Activated T-cell treated with anti-CD3 and anti-CD28 coated beads for 1 hour (primary cell): Measurements from ENCODE around the gene OSBPL3.
A peak's percentile ranks its signal among the peaks of the same experiment; 100 is the strongest.
"Not testable (repeated sequence)": the region's sequence is repeated elsewhere in the genome, so short reads cannot be mapped to it uniquely, and the experiment has no call there.

Source experiments
- DNase-seq: peaks from one replicate; pipeline ENCODE4 v3.0.0-alpha.2; 2020; ENCODE audit warnings: low read depth

OSBPL3 gene

GRCh38 chr7:24979863-24980533 lies at the start of gene OSBPL3:
Gene OSBPL3 (minus strand): TSS chr7:24980178. CDS start chr7:24892472, 87,706 bp downstream.
- DNase-seq: peak; percentile 95

- no peak for DNase-seq
These were observed 49.1 kb upstream of the OSBPL3 start for GRCh38 chr7:25029075-25029474.

- DNase-seq: no peak
These were observed 48.5 kb upstream of the OSBPL3 start for GRCh38 chr7:25028370-25029021.

GRCh38 chr7:25026156-25026555 lies 46.2 kb upstream of the OSBPL3 start:
- DNase-seq: no peak

GRCh38 chr7:25025218-25025671 lies 45.3 kb upstream of the OSBPL3 start:
- DNase-seq: no peak

- DNase-seq: no peak
These were observed 44.1 kb upstream of the OSBPL3 start for GRCh38 chr7:25024066-25024465.

GRCh38 chr7:25017671-25018070 lies 37.7 kb upstream of the OSBPL3 start:
- not testable (repeated sequence) for DNase-seq

GRCh38 chr7:25014756-25015155 lies 34.8 kb upstream of the OSBPL3 start:
- DNase-seq: no peak

GRCh38 chr7:25012710-25013109 lies 32.7 kb upstream of the OSBPL3 start:
- DNase-seq: not testable (repeated sequence)

- no peak for DNase-seq
These were observed 32.3 kb upstream of the OSBPL3 start for GRCh38 chr7:25012254-25012653.

- DNase-seq: no peak
These were observed 29.3 kb upstream of the OSBPL3 start for GRCh38 chr7:25009257-25009656.

GRCh38 chr7:25007668-25008067 lies 27.7 kb upstream of the OSBPL3 start:
- DNase-seq: no peak

- no peak for DNase-seq
These were observed 26.3 kb upstream of the OSBPL3 start for GRCh38 chr7:25006276-25006675.

- no peak for DNase-seq
These were observed 25.7 kb upstream of the OSBPL3 start for GRCh38 chr7:25005658-25006057.

- no peak for DNase-seq
These were observed 22.8 kb upstream of the OSBPL3 start for GRCh38 chr7:25002786-25003185.

- no peak for DNase-seq
These were observed 15.5 kb upstream of the OSBPL3 start for GRCh38 chr7:24995466-24995865.

- no peak for DNase-seq
These were observed 12.3 kb upstream of the OSBPL3 start for GRCh38 chr7:24992314-24992713.

- DNase-seq: no peak
These were observed 11.4 kb upstream of the OSBPL3 start for GRCh38 chr7:24991353-24991752.

GRCh38 chr7:24987331-24987842 lies 7.4 kb upstream of the OSBPL3 start:
- no peak for DNase-seq

GRCh38 chr7:24982917-24983316 lies 2.9 kb upstream of the OSBPL3 start:
- DNase-seq: no peak

GRCh38 chr7:24981171-24981951 lies 1.4 kb upstream of the OSBPL3 start:
- peak; percentile 27 for DNase-seq

- DNase-seq: peak; percentile 22
These were observed 674 bp upstream of the OSBPL3 start for GRCh38 chr7:24980534-24981170.
